Lung (tissue), 12 donors: ENCODE measurements around the gene E2F8. TPM values are rescaled to one million over a fixed set of nuclear protein-coding genes. Genes with fewer than 3 reads are reported as not detected.

Experiments
- ATAC-seq: fragments of 200-7000 bp; cut with Tn5 transposase; one replicate; pipeline ENCODE4 v1.9.1; 2020; ENCODE audit warnings: moderate number of reproducible peaks; ENCODE audit not compliant: insufficient read depth, low FRiP score
- DNase-seq, 3 donors: peaks; one replicate each; pipeline ENCODE4 v3.0.0-alpha.2; 2013 to 2017
- H3K27ac ChIP-seq, 2 donors: one replicate each; pipeline ENCODE4 v1.5.1; 2013; ENCODE audit warnings: mild to moderate bottlenecking in 2 of 2, moderate library complexity in 2 of 2, control low read depth in 1 of 2, inconsistent platforms in 1 of 2, low read depth in 1 of 2, low read length in 1 of 2
- H3K27me3 ChIP-seq, 3 donors: one replicate each; pipeline ENCODE4 v1.5.1; 2013; ENCODE audit warnings: low read length in 2 of 3; ENCODE audit not compliant: control insufficient read depth in 3 of 3, insufficient read depth in 3 of 3
- H3K36me3 ChIP-seq, 4 donors: one replicate each; pipeline ENCODE4 v1.5.1; 2013; ENCODE audit warnings: low read length in 4 of 4, mild to moderate bottlenecking in 1 of 4, moderate library complexity in 1 of 4; ENCODE audit not compliant: control insufficient read depth in 4 of 4, insufficient read depth in 4 of 4
- H3K4me1 ChIP-seq, 5 donors: one replicate each; pipeline ENCODE4 v1.5.1; 2013; ENCODE audit warnings: low read length in 5 of 5, mild to moderate bottlenecking in 2 of 5, moderate library complexity in 1 of 5; ENCODE audit not compliant: control insufficient read depth in 5 of 5, insufficient read depth in 5 of 5
- H3K4me3 ChIP-seq: one replicate; pipeline ENCODE4 v1.5.1; 2013; ENCODE audit warnings: mild to moderate bottlenecking, control low read depth, moderate library complexity
- H3K9ac ChIP-seq, 2 donors: one replicate each; pipeline ENCODE4 v1.5.1; 2013; ENCODE audit warnings: low read length in 2 of 2, control low read depth in 1 of 2; ENCODE audit not compliant: insufficient read depth in 1 of 2
- H3K9me3 ChIP-seq, 4 donors: one replicate each; pipeline ENCODE4 v1.5.1; 2013; ENCODE audit warnings: low read length in 3 of 4, mild to moderate bottlenecking in 1 of 4, moderate library complexity in 1 of 4; ENCODE audit not compliant: control insufficient read depth in 4 of 4, insufficient read depth in 3 of 4
- CTCF ChIP-seq: IDR thresholded peaks from 2 replicates; pipeline ENCODE4 v1.5.1; 2012; ENCODE audit warnings: mild to moderate bottlenecking; ENCODE audit errors: control extremely low read depth, extremely low read depth
- WGBS, 2 donors: extraction: QIAGEN DNeasy Blood & Tissue Kit; methylation state at CpG; one replicate each; pipeline ENCODE4 v1.1.7; 2013; 5-methylcytosine and 5-hydroxymethylcytosine counted together
- polyA plus RNA-seq, 2 donors: library from polyadenylated mRNA; stranded (reverse); fragments of 200-250 nt; gene quantifications; one replicate each; pipeline ENCODE4 v1.2.1, GENCODE V29; 2013
- total RNA-seq, 2 donors: library from RNA; depleted of rRNA in 1 of 2; stranded (reverse); fragments of >200 nt in 1 of 2; gene quantifications; one replicate each; pipeline ENCODE4 v1.2.1, GENCODE V29; 2014 to 2021
- donor health status: control.
- donor health status: control.
- donor health status: Bipolar disorder and iron deficiency.
- donor health status: healthy.
- donor health status: DM: yes; HTN: yes; CAD: no.

Gene E2F8
- total and polyA plus RNA-seq, 4 donors: 0.39 to 1.9 (median 1.0) TPM

GRCh38 chr11:19253817-19254216 lies 13.1 kb upstream of the E2F8 start:
- Histone ChIP-seq H3K4me1 (no peaks in the 10 kb centered on the region), H3K36me3 (no peaks in the 10 kb centered on the region), H3K9me3 (peaks cover 0 to 1% (median 0%) of the 10 kb centered on the region in 4 donors), H3K27ac (no peak overlapping the region), H3K9ac (no peak overlapping the region), H3K27me3 (no peaks in the 10 kb centered on the region), H3K4me3 (no peak overlapping the region)
- 49 to 67% methylated on average over 3 of the region's 3 CpGs for WGBS, 2 donors
- DNase-seq (no peak), ATAC-seq (no peak)
- no peak for TF ChIP-seq CTCF

GRCh38 chr11:19253153-19253745 lies 12.5 kb upstream of the E2F8 start:
- WGBS, 2 donors: 66 to 76% methylated on average over 7 of the region's 7 CpGs
- TF ChIP-seq CTCF: no peak

GRCh38 chr11:19252394-19253152 lies 11.8 kb upstream of the E2F8 start:
- no peak for ATAC-seq
- no peaks in the 10 kb centered on the region for H3K27me3 ChIP-seq
- H3K36me3 ChIP-seq: no peaks in the 10 kb centered on the region
- no peak for TF ChIP-seq CTCF
- peaks cover 0 to 1% (median 0%) of the 10 kb centered on the region in 4 donors for H3K9me3 ChIP-seq
- H3K4me1 ChIP-seq: no peaks in the 10 kb centered on the region
- no peak overlapping the region for H3K4me3 ChIP-seq
- H3K9ac ChIP-seq: no peak overlapping the region
- 78 to 91% methylated on average over 8 of the region's 8 CpGs for WGBS, 2 donors
- no peak for DNase-seq
- no peak overlapping the region for H3K27ac ChIP-seq

More at GRCh38 chr11:19253153-19253745, 12.5 kb upstream of the E2F8 start:
- H3K9me3 ChIP-seq: peaks cover 0 to 1% (median 0%) of the 10 kb centered on the region in 4 donors
- no peak overlapping the region for H3K9ac ChIP-seq
- ATAC-seq: no peak
- no peak overlapping the region for H3K27ac ChIP-seq
- H3K27me3 ChIP-seq: no peaks in the 10 kb centered on the region
- no peaks in the 10 kb centered on the region for H3K4me1 ChIP-seq
- H3K36me3 ChIP-seq: no peaks in the 10 kb centered on the region
- H3K4me3 ChIP-seq: no peak overlapping the region
- peak in 1 of 3 donors; percentile 29 for DNase-seq
